Liver (tissue), 3 donors: ENCODE measurements around the gene OR1S2.
"Not testable (repeated sequence)": the region's sequence is repeated elsewhere in the genome, so short reads cannot be mapped to it uniquely, and the experiment has no call there.

Experiments
- CTCF ChIP-seq: fragments of 150-350 bp; IDR thresholded peaks from 2 replicates; pipeline ENCODE4 v1.5.1; 2017; ENCODE audit warnings: improper control_type of control experiment, low read depth, low read length; ENCODE audit not compliant: missing input control
- GABPA ChIP-seq, 2 donors: IDR thresholded peaks in 1 of 2; conservative IDR thresholded peaks in 1 of 2; 2 replicates each; pipeline ENCODE4 v1.6.1; 2016; ENCODE audit warnings: antibody characterized with exemption in 2 of 2, mild to moderate bottlenecking in 1 of 2, moderate library complexity in 1 of 2
- JUND ChIP-seq, 2 donors: IDR thresholded peaks; 2 replicates each; pipeline ENCODE4 v1.6.1; 2016; ENCODE audit warnings: antibody characterized with exemption in 2 of 2
- RAD21 ChIP-seq, 2 donors: IDR thresholded peaks; 2 replicates each; pipeline ENCODE4 v1.6.1; 2016; ENCODE audit warnings: antibody characterized with exemption in 2 of 2, mild to moderate bottlenecking in 2 of 2
- SP1 ChIP-seq: IDR thresholded peaks from 2 replicates; pipeline ENCODE4 v1.6.1; 2018; ENCODE audit warnings: antibody characterized with exemption, mild to moderate bottlenecking
- TAF1 ChIP-seq: conservative IDR thresholded peaks from 2 replicates; pipeline ENCODE4 v1.6.1; 2016; ENCODE audit warnings: antibody characterized with exemption, mild to moderate bottlenecking
- YY1 ChIP-seq: IDR thresholded peaks from 2 replicates; pipeline ENCODE4 v1.6.1; 2016; ENCODE audit warnings: antibody characterized with exemption, mild to moderate bottlenecking
- ZBTB33 ChIP-seq: IDR thresholded peaks from 2 replicates; pipeline ENCODE4 v1.6.1; 2016; ENCODE audit warnings: antibody characterized with exemption
- TF ChIP-seq, protein P1 (sequence below): IDR thresholded peaks from 2 replicates; pipeline ENCODE4 v1.6.1; 2016; ENCODE audit warnings: antibody characterized with exemption, mild to moderate bottlenecking
- TF ChIP-seq, protein P2 (sequence below): IDR thresholded peaks from 2 replicates; pipeline ENCODE4 v1.6.1; 2016; ENCODE audit warnings: antibody characterized with exemption
- TF ChIP-seq, protein P3 (sequence below): IDR thresholded peaks from 2 replicates; pipeline ENCODE4 v1.6.1; 2016; ENCODE audit warnings: antibody characterized with exemption
- donor health status: healthy.
- donor health status: healthy.

DNA sequence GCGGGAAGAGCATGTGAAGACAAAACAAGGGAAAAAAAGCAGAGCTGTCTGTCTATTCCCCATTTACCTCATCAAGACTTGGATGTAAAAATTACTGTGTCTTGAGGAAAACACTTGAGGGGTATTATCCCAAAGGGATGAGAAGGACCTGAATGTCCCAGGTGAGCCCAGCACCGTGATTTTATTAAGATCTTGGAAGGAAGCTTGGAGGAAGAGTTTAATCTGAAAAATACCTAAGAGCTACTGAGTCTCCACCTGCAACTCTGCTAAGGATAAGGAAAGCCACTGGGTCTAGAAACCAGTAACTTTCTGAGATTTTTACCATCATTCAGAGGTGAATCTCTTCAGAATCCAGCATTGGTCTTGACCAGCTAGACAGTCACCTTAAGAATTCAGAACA is 8.5 kb upstream of the OR1S2 start, which contains the start of gene OR1S1:
- TF ChIP-seq YY1; RAD21 (IDR thresholded peaks at IDR 0.05); CTCF; JUND (IDR thresholded peaks at IDR 0.05); SP1; GABPA (IDR thresholded peaks at IDR 0.05 in 1 of 2, conservative IDR thresholded peaks at IDR 0.05 in 1 of 2); TAF1; ZBTB33: not testable (repeated sequence)
- TF ChIP-seq, protein P1, sequence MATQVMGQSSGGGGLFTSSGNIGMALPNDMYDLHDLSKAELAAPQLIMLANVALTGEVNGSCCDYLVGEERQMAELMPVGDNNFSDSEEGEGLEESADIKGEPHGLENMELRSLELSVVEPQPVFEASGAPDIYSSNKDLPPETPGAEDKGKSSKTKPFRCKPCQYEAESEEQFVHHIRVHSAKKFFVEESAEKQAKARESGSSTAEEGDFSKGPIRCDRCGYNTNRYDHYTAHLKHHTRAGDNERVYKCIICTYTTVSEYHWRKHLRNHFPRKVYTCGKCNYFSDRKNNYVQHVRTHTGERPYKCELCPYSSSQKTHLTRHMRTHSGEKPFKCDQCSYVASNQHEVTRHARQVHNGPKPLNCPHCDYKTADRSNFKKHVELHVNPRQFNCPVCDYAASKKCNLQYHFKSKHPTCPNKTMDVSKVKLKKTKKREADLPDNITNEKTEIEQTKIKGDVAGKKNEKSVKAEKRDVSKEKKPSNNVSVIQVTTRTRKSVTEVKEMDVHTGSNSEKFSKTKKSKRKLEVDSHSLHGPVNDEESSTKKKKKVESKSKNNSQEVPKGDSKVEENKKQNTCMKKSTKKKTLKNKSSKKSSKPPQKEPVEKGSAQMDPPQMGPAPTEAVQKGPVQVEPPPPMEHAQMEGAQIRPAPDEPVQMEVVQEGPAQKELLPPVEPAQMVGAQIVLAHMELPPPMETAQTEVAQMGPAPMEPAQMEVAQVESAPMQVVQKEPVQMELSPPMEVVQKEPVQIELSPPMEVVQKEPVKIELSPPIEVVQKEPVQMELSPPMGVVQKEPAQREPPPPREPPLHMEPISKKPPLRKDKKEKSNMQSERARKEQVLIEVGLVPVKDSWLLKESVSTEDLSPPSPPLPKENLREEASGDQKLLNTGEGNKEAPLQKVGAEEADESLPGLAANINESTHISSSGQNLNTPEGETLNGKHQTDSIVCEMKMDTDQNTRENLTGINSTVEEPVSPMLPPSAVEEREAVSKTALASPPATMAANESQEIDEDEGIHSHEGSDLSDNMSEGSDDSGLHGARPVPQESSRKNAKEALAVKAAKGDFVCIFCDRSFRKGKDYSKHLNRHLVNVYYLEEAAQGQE = not testable (repeated sequence)
- TF ChIP-seq, protein P2, sequence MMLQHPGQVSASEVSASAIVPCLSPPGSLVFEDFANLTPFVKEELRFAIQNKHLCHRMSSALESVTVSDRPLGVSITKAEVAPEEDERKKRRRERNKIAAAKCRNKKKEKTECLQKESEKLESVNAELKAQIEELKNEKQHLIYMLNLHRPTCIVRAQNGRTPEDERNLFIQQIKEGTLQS = not testable (repeated sequence)
- TF ChIP-seq, protein P3, sequence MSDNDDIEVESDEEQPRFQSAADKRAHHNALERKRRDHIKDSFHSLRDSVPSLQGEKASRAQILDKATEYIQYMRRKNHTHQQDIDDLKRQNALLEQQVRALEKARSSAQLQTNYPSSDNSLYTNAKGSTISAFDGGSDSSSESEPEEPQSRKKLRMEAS = not testable (repeated sequence)
